ENCODE measurements around the gene AIRE. TPM values are rescaled to one million over a fixed set of nuclear protein-coding genes. Genes with fewer than 3 reads are reported as not detected.

The AIRE gene
- total RNA-seq, 3 donors from 2014 or later: not detected

- DNase-seq (ENCODE audit: low spot score in 2 of 2): no peak
- Histone ChIP-seq H3K4me3 (no peak overlapping the region), H3K36me3 (no peaks in the 10 kb centered on the region), H3K27me3 (no peaks in the 10 kb centered on the region), H3K4me1 (no peaks in the 10 kb centered on the region), H3K27ac (no peak overlapping the region), H3K9me3 (no peaks in the 10 kb centered on the region)
- intact Hi-C loops (cut with DNase I; ENCODE audit: low total_unique reads): no loop called here
- TF ChIP-seq POLR2AphosphoS5 (IDR thresholded peaks at IDR 0.05) (no peak), POLR2A (IDR thresholded peaks at IDR 0.05) (no peak), CTCF (IDR thresholded peaks at IDR 0.05) (no peak)
Observed at GRCh38 chr21:44260791-44261631, 24.7 kb upstream of the AIRE start.

- H3K4me3 ChIP-seq: no peak within 1 kb of the TSS
- TF ChIP-seq POLR2A (IDR thresholded peaks at IDR 0.05) (no peak), CTCF (IDR thresholded peaks at IDR 0.05) (no peak), POLR2AphosphoS5 (IDR thresholded peaks at IDR 0.05) (no peak)
- H3K9me3 ChIP-seq: no peaks in the 10 kb centered on the region
- H3K27ac ChIP-seq: no peak within 1 kb of the TSS
- intact Hi-C loops (cut with DNase I; ENCODE audit: low total_unique reads): no loop called here
- H3K36me3 ChIP-seq: no peaks in the 10 kb centered on the region
- H3K4me1 ChIP-seq: no peaks in the 10 kb centered on the region
- H3K27me3 ChIP-seq: no peaks in the 10 kb centered on the region
- no peak for DNase-seq (ENCODE audit: low spot score in 2 of 2)
Observed at GRCh38 chr21:44261675-44262295, 23.9 kb upstream of the AIRE start, which contains the start of gene DNMT3L. DNMT3L (minus strand) TSS chr21:44261897; CDS start chr21:44261259, 638 bp downstream.

- no peak for DNase-seq (ENCODE audit: low spot score in 2 of 2)
- H3K27me3 ChIP-seq: no peaks in the 10 kb centered on the region
- TF ChIP-seq POLR2A (IDR thresholded peaks at IDR 0.05): no peak
- TF ChIP-seq POLR2AphosphoS5 (IDR thresholded peaks at IDR 0.05): no peak
- TF ChIP-seq CTCF (IDR thresholded peaks at IDR 0.05): no peak
- H3K36me3 ChIP-seq: no peaks in the 10 kb centered on the region
- H3K4me3 ChIP-seq: no peak overlapping the region
- H3K27ac ChIP-seq: no peak overlapping the region
- no peaks in the 10 kb centered on the region for H3K9me3 ChIP-seq
- intact Hi-C loops (cut with DNase I; ENCODE audit: low total_unique reads): no loop called here
- no peaks in the 10 kb centered on the region for H3K4me1 ChIP-seq
Observed at GRCh38 chr21:44262338-44263056, 23.2 kb upstream of the AIRE start.

GRCh38 chr21:44263221-44263760 lies 22.4 kb upstream of the AIRE start:
- intact Hi-C loops (cut with DNase I; ENCODE audit: low total_unique reads): no loop called here
- H3K4me3 ChIP-seq: no peak overlapping the region
- DNase-seq (ENCODE audit: low spot score in 2 of 2): no peak
- TF ChIP-seq POLR2A (IDR thresholded peaks at IDR 0.05) (no peak), CTCF (IDR thresholded peaks at IDR 0.05) (no peak), POLR2AphosphoS5 (IDR thresholded peaks at IDR 0.05) (no peak)
- no peaks in the 10 kb centered on the region for H3K27me3 ChIP-seq
- no peaks in the 10 kb centered on the region for H3K9me3 ChIP-seq
- no peaks in the 10 kb centered on the region for H3K36me3 ChIP-seq
- no peak overlapping the region for H3K27ac ChIP-seq
- H3K4me1 ChIP-seq: no peaks in the 10 kb centered on the region
